KMS-11 (cell line): ENCODE measurements around the gene CCND3.
A peak's percentile ranks its signal among the peaks of the same experiment; 100 is the strongest.

Experiments
- H2AFZ ChIP-seq: fragments of 200-600 bp; sonication (generic); 2 replicates; pipeline ENCODE4 v1.6.1; 2016; ENCODE audit warnings: antibody characterized with exemption, mixed run types, low read depth
- H3K27ac ChIP-seq: fragments of 200-600 bp; sonication (generic); 2 replicates; pipeline ENCODE4 v1.6.1; 2016; ENCODE audit warnings: mild to moderate bottlenecking, mixed run types
- H3K27me3 ChIP-seq: fragments of 200-600 bp; sonication (generic); 2 replicates; pipeline ENCODE4 v1.6.1; 2017; ENCODE audit warnings: mild to moderate bottlenecking, low read depth, mixed run types, moderate library complexity; ENCODE audit not compliant: insufficient read depth
- H3K36me3 ChIP-seq: fragments of 200-600 bp; sonication (generic); 2 replicates; pipeline ENCODE4 v1.6.1; 2017; ENCODE audit warnings: mild to moderate bottlenecking, mixed run types; ENCODE audit not compliant: insufficient read depth
- H3K4me1 ChIP-seq: fragments of 200-600 bp; sonication (generic); 2 replicates; pipeline ENCODE4 v1.6.1; 2016; ENCODE audit warnings: mild to moderate bottlenecking, low read depth, mixed run types; ENCODE audit not compliant: poor library complexity, severe bottlenecking
- H3K4me2 ChIP-seq: fragments of 200-600 bp; sonication (generic); 2 replicates; pipeline ENCODE4 v1.7.0; 2016; ENCODE audit warnings: mild to moderate bottlenecking, mixed run types
- H3K4me3 ChIP-seq: fragments of 200-600 bp; sonication (generic); IDR thresholded peaks from 2 replicates; pipeline ENCODE4 v1.6.1; 2017; ENCODE audit warnings: low read depth, low read length, mixed read lengths; ENCODE audit not compliant: insufficient read depth
- H3K79me2 ChIP-seq: fragments of 200-600 bp; sonication (generic); 2 replicates; pipeline ENCODE4 v1.6.1; 2016; ENCODE audit warnings: low read depth, mixed run types; ENCODE audit not compliant: insufficient read depth
- H3K9ac ChIP-seq: fragments of 200-600 bp; sonication (generic); 2 replicates; pipeline ENCODE4 v1.6.1; 2016; ENCODE audit warnings: mild to moderate bottlenecking, mixed run types
- H4K20me1 ChIP-seq: fragments of 200-600 bp; sonication (generic); 2 replicates; pipeline ENCODE4 v1.6.1; 2016; ENCODE audit warnings: mild to moderate bottlenecking, mixed run types; ENCODE audit not compliant: insufficient read depth
- TF ChIP-seq, protein P1 (sequence below): fragments of 200-600 bp; sonication (generic); conservative IDR thresholded peaks from 2 replicates; pipeline ENCODE4 v1.6.1; 2017; ENCODE audit warnings: low read depth, mild to moderate bottlenecking, antibody characterized with exemption, low read length, moderate library complexity, mixed read lengths

CCND3 gene

DNA sequence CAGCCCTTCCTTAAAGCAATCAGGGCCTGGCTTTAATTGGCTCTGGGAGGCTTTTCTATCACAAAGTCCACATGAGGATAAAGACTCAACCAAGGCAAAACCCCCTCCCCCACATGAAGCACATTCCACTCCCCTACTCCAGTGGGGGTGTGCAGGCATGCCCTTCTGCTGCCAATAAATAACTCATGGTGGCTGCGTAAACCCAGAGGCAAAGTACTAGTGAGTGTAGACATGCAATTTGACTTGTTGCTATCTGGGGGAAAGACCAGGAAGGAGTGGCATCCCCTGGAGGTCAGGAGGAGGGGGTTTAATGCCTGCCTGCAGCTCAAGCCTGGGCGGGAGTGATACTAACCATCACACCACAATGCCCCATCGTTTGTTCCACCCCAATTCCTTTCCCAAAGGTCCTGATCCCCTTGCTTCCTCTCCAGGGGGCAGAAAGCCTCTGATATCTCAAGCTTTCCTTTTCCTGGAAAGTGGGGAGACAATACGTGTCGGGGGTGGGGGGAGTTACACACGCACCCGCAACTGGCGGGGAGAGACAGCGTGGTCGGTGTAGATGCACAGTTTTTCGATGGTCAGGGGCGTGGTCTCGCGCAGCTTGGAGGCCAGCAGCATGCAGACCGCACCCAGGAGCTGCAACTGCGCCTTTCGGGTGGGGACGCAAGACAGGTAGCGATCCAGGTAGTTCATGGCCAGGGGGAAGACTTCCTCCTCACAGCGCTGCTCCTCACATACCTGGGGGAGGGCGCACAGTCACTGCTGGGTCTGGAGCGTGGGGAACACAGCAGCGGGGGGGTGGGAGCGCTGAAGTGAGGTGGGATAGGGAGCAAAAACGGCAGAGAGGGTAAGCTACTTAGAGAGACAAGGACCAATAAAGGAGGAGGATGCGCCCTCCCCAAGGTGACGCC lies 1.5 kb downstream of the CCND3 start:
- no peak overlapping the region; the same call in 1 of the 2 replicates for H3K9ac ChIP-seq
- H3K36me3 ChIP-seq: no peaks in the 10 kb centered on the region
- peak overlapping the region; percentile 99; the same call in 1 of the 2 replicates for H2AFZ ChIP-seq
- H3K27ac ChIP-seq: no peak overlapping the region
- peaks cover 50% of the 10 kb centered on the region for H3K4me1 ChIP-seq
- TF ChIP-seq, protein P1, sequence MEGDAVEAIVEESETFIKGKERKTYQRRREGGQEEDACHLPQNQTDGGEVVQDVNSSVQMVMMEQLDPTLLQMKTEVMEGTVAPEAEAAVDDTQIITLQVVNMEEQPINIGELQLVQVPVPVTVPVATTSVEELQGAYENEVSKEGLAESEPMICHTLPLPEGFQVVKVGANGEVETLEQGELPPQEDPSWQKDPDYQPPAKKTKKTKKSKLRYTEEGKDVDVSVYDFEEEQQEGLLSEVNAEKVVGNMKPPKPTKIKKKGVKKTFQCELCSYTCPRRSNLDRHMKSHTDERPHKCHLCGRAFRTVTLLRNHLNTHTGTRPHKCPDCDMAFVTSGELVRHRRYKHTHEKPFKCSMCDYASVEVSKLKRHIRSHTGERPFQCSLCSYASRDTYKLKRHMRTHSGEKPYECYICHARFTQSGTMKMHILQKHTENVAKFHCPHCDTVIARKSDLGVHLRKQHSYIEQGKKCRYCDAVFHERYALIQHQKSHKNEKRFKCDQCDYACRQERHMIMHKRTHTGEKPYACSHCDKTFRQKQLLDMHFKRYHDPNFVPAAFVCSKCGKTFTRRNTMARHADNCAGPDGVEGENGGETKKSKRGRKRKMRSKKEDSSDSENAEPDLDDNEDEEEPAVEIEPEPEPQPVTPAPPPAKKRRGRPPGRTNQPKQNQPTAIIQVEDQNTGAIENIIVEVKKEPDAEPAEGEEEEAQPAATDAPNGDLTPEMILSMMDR: no peak
- no peaks in the 10 kb centered on the region; the same call in 1 of the 2 replicates for H4K20me1 ChIP-seq
- H3K4me2 ChIP-seq: peak overlapping the region; percentile 60
- H3K4me3 ChIP-seq: no peak overlapping the region
- H3K79me2 ChIP-seq: peaks cover 10% of the 10 kb centered on the region; the same call in 1 of the 2 replicates
- no peaks in the 10 kb centered on the region for H3K27me3 ChIP-seq

DNA sequence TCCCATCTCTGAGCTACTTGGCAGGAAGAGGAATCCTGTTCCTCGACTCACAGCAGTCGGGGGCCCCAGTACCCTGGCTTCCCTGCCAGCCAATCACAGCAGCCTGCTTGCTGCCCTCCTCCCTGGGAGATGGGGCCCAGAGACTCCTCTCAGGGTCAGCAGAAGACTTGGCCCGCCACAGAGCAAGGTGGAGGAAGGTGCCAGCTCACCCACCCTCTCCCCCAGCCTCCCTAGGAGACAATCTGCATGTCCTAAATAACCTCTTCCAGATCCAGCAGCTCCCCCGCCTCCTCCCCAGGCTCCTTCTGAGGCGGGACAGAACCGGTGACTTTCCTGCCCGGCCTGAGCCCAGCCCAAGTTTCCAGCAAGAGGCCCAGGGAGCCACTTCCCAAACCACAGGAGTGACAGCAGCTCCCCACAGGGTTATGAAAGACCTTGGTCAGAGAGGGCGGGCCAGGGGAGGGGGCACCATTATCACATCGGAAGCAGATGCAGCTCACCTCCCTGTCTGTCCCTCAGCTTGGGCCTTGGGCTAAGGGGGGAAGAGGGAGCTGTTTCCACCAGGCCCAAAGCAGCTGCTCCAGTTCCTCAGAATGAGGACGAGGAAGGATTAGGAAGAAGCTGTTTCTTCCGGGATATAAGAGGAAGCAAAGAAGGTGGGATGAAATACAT lies 2.3 kb downstream of the CCND3 start:
- Histone ChIP-seq H3K27ac (no peak overlapping the region), H3K36me3 (no peaks in the 10 kb centered on the region)

DNA sequence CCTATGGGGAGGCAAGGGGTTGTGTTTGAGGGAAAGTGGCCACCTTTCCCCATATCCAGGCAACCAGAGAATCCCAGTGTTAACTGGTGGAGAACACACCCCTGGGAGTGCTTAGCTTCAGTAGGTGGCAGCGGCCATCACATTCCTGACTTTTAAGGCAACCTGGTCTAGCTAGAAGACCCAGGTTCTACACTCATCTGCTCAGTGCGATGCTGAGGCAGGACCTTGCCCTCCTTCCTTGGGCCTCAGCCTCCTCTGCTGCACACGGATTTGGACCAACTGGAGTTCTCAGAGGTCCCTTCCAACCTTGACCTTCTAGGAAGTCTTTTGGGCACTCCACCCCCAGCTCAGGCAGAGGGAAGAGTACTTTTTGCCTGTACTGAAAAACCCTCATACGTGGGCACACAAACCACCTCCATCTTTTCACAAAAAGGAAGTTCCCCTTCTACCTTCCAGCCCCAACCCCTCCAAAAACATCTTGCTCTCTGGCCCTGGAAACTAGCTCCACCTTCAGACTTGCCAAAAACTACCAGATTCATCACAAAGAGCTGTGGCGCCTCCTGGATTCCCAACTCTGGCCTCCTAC lies 2.9 kb downstream of the CCND3 start:
- Histone ChIP-seq H3K4me2 (no peak overlapping the region), H3K4me1 (peaks cover 63% of the 10 kb centered on the region), H4K20me1 (no peaks in the 10 kb centered on the region; the same call in 1 of the 2 replicates), H3K27me3 (no peaks in the 10 kb centered on the region), H3K9ac (no peak overlapping the region), H3K4me3 (no peak overlapping the region), H3K36me3 (no peaks in the 10 kb centered on the region), H2AFZ (no peak overlapping the region), H3K79me2 (peaks cover 10% of the 10 kb centered on the region; the same call in 1 of the 2 replicates), H3K27ac (no peak overlapping the region)
- TF ChIP-seq, protein P1: no peak

More for the DNA sequence above, 2.3 kb downstream of the CCND3 start:
- TF ChIP-seq, protein P1: no peak
- Histone ChIP-seq H3K4me3 (no peak overlapping the region), H3K9ac (no peak overlapping the region), H3K79me2 (peaks cover 10% of the 10 kb centered on the region; the same call in 1 of the 2 replicates), H4K20me1 (no peaks in the 10 kb centered on the region; the same call in 1 of the 2 replicates), H3K27me3 (no peaks in the 10 kb centered on the region), H3K4me2 (0 out of 2 replicates have a peak overlapping the region, but pooled peaks have one; percentile 12), H3K4me1 (peaks cover 58% of the 10 kb centered on the region), H2AFZ (no peak overlapping the region)

DNA sequence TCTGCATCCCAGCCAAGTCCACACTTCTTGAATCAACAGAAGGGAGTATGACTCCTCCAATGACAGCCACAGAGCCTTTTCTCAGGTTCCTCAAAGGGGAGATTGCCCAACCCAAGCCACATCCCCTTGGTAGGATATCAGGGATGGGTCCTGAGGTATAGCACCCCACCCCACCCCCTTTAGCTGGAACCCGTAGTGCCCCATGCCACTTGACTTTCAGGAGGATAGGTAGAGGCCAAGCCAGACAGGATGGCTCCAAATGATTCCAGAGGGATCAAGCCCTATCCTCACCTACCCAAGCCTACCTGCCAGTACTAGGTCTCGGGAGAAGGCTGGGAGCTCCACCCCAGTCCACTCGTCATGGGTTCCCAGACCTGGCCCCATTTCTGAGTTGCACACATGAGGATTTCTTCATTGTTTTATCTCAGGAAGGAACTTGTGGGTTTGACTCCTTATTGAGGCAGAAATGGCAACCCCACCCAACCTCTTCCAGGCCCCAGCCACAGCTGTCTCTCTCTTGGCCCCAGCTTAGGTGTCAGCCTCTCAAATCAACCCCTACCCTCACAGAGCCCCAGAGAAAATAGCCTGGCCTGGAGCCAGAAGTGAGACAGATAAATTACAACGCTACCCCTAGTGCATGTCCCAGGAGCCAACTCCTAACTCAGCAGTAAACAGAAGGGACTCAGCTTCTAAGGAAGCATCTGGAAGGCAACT lies 3.6 kb downstream of the CCND3 start:
- H3K79me2 ChIP-seq: peaks cover 10% of the 10 kb centered on the region; the same call in 1 of the 2 replicates
- TF ChIP-seq, protein P1: no peak
- no peaks in the 10 kb centered on the region; the same call in 1 of the 2 replicates for H4K20me1 ChIP-seq
- no peaks in the 10 kb centered on the region for H3K27me3 ChIP-seq
- H3K9ac ChIP-seq: no peak overlapping the region
- H3K27ac ChIP-seq: no peak overlapping the region
- H3K36me3 ChIP-seq: no peaks in the 10 kb centered on the region
- no peak overlapping the region for H2AFZ ChIP-seq
- H3K4me1 ChIP-seq: peaks cover 63% of the 10 kb centered on the region
- H3K4me2 ChIP-seq: no peak overlapping the region
- no peak overlapping the region for H3K4me3 ChIP-seq
